Measurements from ENCODE around the gene TMEM45A.
"Not testable (repeated sequence)": the region's sequence is repeated elsewhere in the genome, so short reads cannot be mapped to it uniquely, and the experiment has no call there.

The TMEM45A gene

GRCh38 chr3:100500320-100500880, 8.0 kb downstream of the TMEM45A start:
- no peak overlapping the region for H3K4me3 Mint-ChIP-seq
- no peak for ATAC-seq (replicated peaks)
- H3K27ac Mint-ChIP-seq, result no peak overlapping the region
- peaks cover 24 to 29% of the 10 kb centered on the region in 2 donors for H3K27me3 Mint-ChIP-seq
- no peaks in the 10 kb centered on the region for H3K36me3 Mint-ChIP-seq (ENCODE audit: insufficient read depth)
- no peak for DNase-seq
- no peaks in the 10 kb centered on the region for H3K4me1 Mint-ChIP-seq (ENCODE audit: low read depth in 2 of 2)
- no peaks in the 10 kb centered on the region for H3K9me3 Mint-ChIP-seq

GRCh38 chr3:100503448-100503847, 11.0 kb downstream of the TMEM45A start:
- no peak overlapping the region for H3K27ac Mint-ChIP-seq
- DNase-seq (no peak), ATAC-seq (replicated peaks) (no peak)
- no peaks in the 10 kb centered on the region for H3K4me1 Mint-ChIP-seq (ENCODE audit: low read depth in 2 of 2)
- H3K36me3 Mint-ChIP-seq (ENCODE audit: insufficient read depth), result no peaks in the 10 kb centered on the region
- H3K27me3 Mint-ChIP-seq, result peaks cover 46 to 53% of the 10 kb centered on the region in 2 donors
- no peaks in the 10 kb centered on the region for H3K9me3 Mint-ChIP-seq
- H3K4me3 Mint-ChIP-seq, result no peak overlapping the region

- no peak for ATAC-seq (replicated peaks)
- Mint-ChIP-seq H3K9me3 (no peaks in the 10 kb centered on the region), H3K4me3 (no peak overlapping the region), H3K36me3 (ENCODE audit: insufficient read depth) (no peaks in the 10 kb centered on the region), H3K4me1 (ENCODE audit: low read depth in 2 of 2) (no peaks in the 10 kb centered on the region), H3K27me3 (peaks cover 58 to 65% of the 10 kb centered on the region in 2 donors), H3K27ac (no peak overlapping the region)
- no peak for DNase-seq
These were observed 13.9 kb downstream of the TMEM45A start for GRCh38 chr3:100506355-100506754.

GRCh38 chr3:100509818-100510217, 17.4 kb downstream of the TMEM45A start:
- not testable (repeated sequence) for H3K4me3 Mint-ChIP-seq; DNase-seq; H3K27ac Mint-ChIP-seq; H3K4me1 Mint-ChIP-seq (ENCODE audit: low read depth in 2 of 2); H3K9me3 Mint-ChIP-seq; ATAC-seq (replicated peaks); H3K36me3 Mint-ChIP-seq (ENCODE audit: insufficient read depth)
- peaks cover 46 to 48% of the 10 kb centered on the region in 2 donors for H3K27me3 Mint-ChIP-seq

- Mint-ChIP-seq H3K36me3 (ENCODE audit: insufficient read depth) (peaks cover 3% of the 10 kb centered on the region), H3K4me1 (ENCODE audit: low read depth in 2 of 2) (peaks cover 0 to 3% of the 10 kb centered on the region in 2 donors), H3K4me3 (no peak overlapping the region), H3K9me3 (no peaks in the 10 kb centered on the region), H3K27me3 (no peaks in the 10 kb centered on the region), H3K27ac (no peak overlapping the region)
- DNase-seq (no peak), ATAC-seq (replicated peaks) (no peak)
These were observed 23.8 kb downstream of the TMEM45A start for GRCh38 chr3:100516232-100516631.

- ATAC-seq (replicated peaks) (no peak), DNase-seq (no peak)
- Mint-ChIP-seq H3K36me3 (ENCODE audit: insufficient read depth) (peaks cover 3% of the 10 kb centered on the region), H3K27me3 (no peaks in the 10 kb centered on the region), H3K9me3 (no peaks in the 10 kb centered on the region), H3K4me1 (ENCODE audit: low read depth in 2 of 2) (peaks cover 0 to 3% of the 10 kb centered on the region in 2 donors), H3K4me3 (no peak overlapping the region), H3K27ac (no peak overlapping the region)
These were observed 24.4 kb downstream of the TMEM45A start for GRCh38 chr3:100516838-100517237.

- DNase-seq (no peak), ATAC-seq (replicated peaks) (no peak)
- H3K27ac Mint-ChIP-seq, result no peak overlapping the region
- H3K4me3 Mint-ChIP-seq, result no peak overlapping the region
- no peaks in the 10 kb centered on the region for H3K9me3 Mint-ChIP-seq
- H3K4me1 Mint-ChIP-seq (ENCODE audit: low read depth in 2 of 2), result peaks cover 0 to 3% of the 10 kb centered on the region in 2 donors
- peaks cover 3% of the 10 kb centered on the region for H3K36me3 Mint-ChIP-seq (ENCODE audit: insufficient read depth)
- no peaks in the 10 kb centered on the region for H3K27me3 Mint-ChIP-seq
These were observed 24.9 kb downstream of the TMEM45A start for GRCh38 chr3:100517276-100517675.

GRCh38 chr3:100518244-100518643, 25.8 kb downstream of the TMEM45A start:
- H3K9me3 Mint-ChIP-seq, result no peaks in the 10 kb centered on the region
- DNase-seq, result no peak
- H3K4me3 Mint-ChIP-seq, result no peak overlapping the region
- ATAC-seq (replicated peaks), result no peak
- H3K27me3 Mint-ChIP-seq, result peaks cover 0 to 2% of the 10 kb centered on the region in 2 donors
- peaks cover 0 to 3% of the 10 kb centered on the region in 2 donors for H3K4me1 Mint-ChIP-seq (ENCODE audit: low read depth in 2 of 2)
- H3K27ac Mint-ChIP-seq, result no peak overlapping the region
- peaks cover 3% of the 10 kb centered on the region for H3K36me3 Mint-ChIP-seq (ENCODE audit: insufficient read depth)

GRCh38 chr3:100518983-100519382, 26.6 kb downstream of the TMEM45A start:
- peaks cover 0 to 3% of the 10 kb centered on the region in 2 donors for H3K4me1 Mint-ChIP-seq (ENCODE audit: low read depth in 2 of 2)
- no peaks in the 10 kb centered on the region for H3K9me3 Mint-ChIP-seq
- ATAC-seq (replicated peaks), result no peak
- no peak overlapping the region for H3K4me3 Mint-ChIP-seq
- peaks cover 3% of the 10 kb centered on the region for H3K36me3 Mint-ChIP-seq (ENCODE audit: insufficient read depth)
- DNase-seq, result no peak
- peaks cover 0 to 9% of the 10 kb centered on the region in 2 donors for H3K27me3 Mint-ChIP-seq
- H3K27ac Mint-ChIP-seq, result no peak overlapping the region

- peaks cover 3% of the 10 kb centered on the region for H3K36me3 Mint-ChIP-seq (ENCODE audit: insufficient read depth)
- no peak overlapping the region for H3K4me3 Mint-ChIP-seq
- no peaks in the 10 kb centered on the region for H3K4me1 Mint-ChIP-seq (ENCODE audit: low read depth in 2 of 2)
- peaks cover 11 to 22% of the 10 kb centered on the region in 2 donors for H3K27me3 Mint-ChIP-seq
- DNase-seq (no peak), ATAC-seq (replicated peaks) (no peak)
- H3K9me3 Mint-ChIP-seq, result no peaks in the 10 kb centered on the region
- no peak overlapping the region for H3K27ac Mint-ChIP-seq
These were observed 29.0 kb downstream of the TMEM45A start for GRCh38 chr3:100521439-100521845.

- Mint-ChIP-seq H3K27me3 (peaks cover 12 to 23% of the 10 kb centered on the region in 2 donors), H3K4me1 (ENCODE audit: low read depth in 2 of 2) (no peaks in the 10 kb centered on the region), H3K36me3 (ENCODE audit: insufficient read depth) (peaks cover 3% of the 10 kb centered on the region), H3K27ac (no peak overlapping the region), H3K9me3 (no peaks in the 10 kb centered on the region), H3K4me3 (no peak overlapping the region)
- DNase-seq (no peak), ATAC-seq (replicated peaks) (no peak)
These were observed 29.7 kb downstream of the TMEM45A start for GRCh38 chr3:100522125-100522524.

- Mint-ChIP-seq H3K4me1 (ENCODE audit: low read depth in 2 of 2) (no peaks in the 10 kb centered on the region), H3K9me3 (no peaks in the 10 kb centered on the region), H3K27ac (no peak overlapping the region), H3K36me3 (ENCODE audit: insufficient read depth) (peaks cover 3% of the 10 kb centered on the region), H3K27me3 (peaks cover 16 to 23% of the 10 kb centered on the region in 2 donors), H3K4me3 (no peak overlapping the region)
- no peak for DNase-seq
- ATAC-seq (replicated peaks), result no peak
These were observed 30.8 kb downstream of the TMEM45A start for GRCh38 chr3:100523050-100523760.

GRCh38 chr3:100525753-100526612, 33.6 kb downstream of the TMEM45A start:
- Mint-ChIP-seq H3K36me3 (ENCODE audit: insufficient read depth) (no peaks in the 10 kb centered on the region), H3K4me3 (no peak overlapping the region), H3K4me1 (ENCODE audit: low read depth in 2 of 2) (no peaks in the 10 kb centered on the region), H3K27ac (no peak overlapping the region), H3K27me3 (peaks cover 17 to 23% of the 10 kb centered on the region in 2 donors), H3K9me3 (no peaks in the 10 kb centered on the region)
- no peak for DNase-seq
- no peak for ATAC-seq (replicated peaks)

Data from effector memory CD8-positive, alpha-beta T cell (primary cell).